ENCODE data around the gene LMBR1.

DNA sequence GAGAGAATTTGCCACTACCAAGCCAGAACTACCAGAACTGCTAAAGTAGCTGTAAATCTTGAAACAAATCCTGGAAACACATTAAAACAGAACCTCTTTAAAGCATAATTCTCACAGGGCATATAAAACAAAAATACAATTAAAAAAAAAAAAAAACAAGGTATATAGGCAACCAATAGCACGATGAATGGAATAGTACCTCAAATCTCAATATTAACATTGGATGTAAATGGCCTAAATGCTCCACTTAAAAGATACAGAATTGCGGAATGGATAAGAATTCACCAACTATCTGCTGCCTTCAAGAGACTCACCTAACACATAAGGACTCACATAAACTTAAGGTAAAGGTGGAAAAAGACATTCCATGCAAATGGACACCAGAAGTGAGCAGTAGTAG is 17.2 kb downstream of the LMBR1 start:
- TF ChIP-seq, protein P1, sequence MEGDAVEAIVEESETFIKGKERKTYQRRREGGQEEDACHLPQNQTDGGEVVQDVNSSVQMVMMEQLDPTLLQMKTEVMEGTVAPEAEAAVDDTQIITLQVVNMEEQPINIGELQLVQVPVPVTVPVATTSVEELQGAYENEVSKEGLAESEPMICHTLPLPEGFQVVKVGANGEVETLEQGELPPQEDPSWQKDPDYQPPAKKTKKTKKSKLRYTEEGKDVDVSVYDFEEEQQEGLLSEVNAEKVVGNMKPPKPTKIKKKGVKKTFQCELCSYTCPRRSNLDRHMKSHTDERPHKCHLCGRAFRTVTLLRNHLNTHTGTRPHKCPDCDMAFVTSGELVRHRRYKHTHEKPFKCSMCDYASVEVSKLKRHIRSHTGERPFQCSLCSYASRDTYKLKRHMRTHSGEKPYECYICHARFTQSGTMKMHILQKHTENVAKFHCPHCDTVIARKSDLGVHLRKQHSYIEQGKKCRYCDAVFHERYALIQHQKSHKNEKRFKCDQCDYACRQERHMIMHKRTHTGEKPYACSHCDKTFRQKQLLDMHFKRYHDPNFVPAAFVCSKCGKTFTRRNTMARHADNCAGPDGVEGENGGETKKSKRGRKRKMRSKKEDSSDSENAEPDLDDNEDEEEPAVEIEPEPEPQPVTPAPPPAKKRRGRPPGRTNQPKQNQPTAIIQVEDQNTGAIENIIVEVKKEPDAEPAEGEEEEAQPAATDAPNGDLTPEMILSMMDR (IDR thresholded peaks at IDR 0.05): no peak
- TF ChIP-seq POLR2A (IDR thresholded peaks at IDR 0.05): no peak
- no peak for TF ChIP-seq POLR2AphosphoS5 (IDR thresholded peaks at IDR 0.05)
- no peak for TF ChIP-seq EP300 (IDR thresholded peaks at IDR 0.05)

Data from gastroesophageal sphincter (tissue), 3 donors.